NCI-H2227 (cell line): Measurements from ENCODE around the gene WDR64.
"Not testable (repeated sequence)": the region's sequence is repeated elsewhere in the genome, so short reads cannot be mapped to it uniquely, and the experiment has no call there.

Experiments used
- DNase-seq: peaks from one replicate; lab custom pipeline; 2025; ENCODE audit not compliant: unreplicated experiment; lab: John Stamatoyannopoulos, UW

The WDR64 gene

GRCh38 chr1:241654641-241655040 is 2.6 kb downstream of the WDR64 start:
- no peak for DNase-seq

- DNase-seq = no peak
Measured at GRCh38 chr1:241658081-241658793, 6.2 kb downstream of the WDR64 start.

GRCh38 chr1:241659016-241659415 is 6.9 kb downstream of the WDR64 start:
- DNase-seq = not testable (repeated sequence)

- no peak for DNase-seq
Measured at GRCh38 chr1:241660424-241660972, 8.4 kb downstream of the WDR64 start.

- DNase-seq = no peak
Measured at GRCh38 chr1:241666419-241666818, 14.3 kb downstream of the WDR64 start.

DNA sequence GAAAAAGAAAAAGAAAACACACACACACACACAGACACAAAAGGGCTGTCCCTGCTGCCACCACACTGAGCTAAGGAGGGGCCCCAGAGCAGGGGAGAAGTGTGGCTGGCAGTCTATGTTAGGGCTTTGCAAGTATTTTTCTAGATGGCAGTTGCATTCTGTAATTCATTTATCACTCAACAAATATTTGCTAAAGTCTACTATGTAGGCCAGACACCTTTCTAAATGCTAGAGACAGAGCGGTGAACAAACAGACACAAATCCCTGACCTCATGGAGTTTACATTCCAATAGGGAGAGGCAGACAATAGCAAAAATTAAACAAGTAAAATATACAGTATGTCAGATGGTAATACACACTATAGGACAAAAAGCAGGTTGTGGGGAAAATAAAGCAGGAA is 20.2 kb downstream of the WDR64 start:
- no peak for DNase-seq

GRCh38 chr1:241674805-241675384 is 22.8 kb downstream of the WDR64 start:
- DNase-seq = no peak

DNA sequence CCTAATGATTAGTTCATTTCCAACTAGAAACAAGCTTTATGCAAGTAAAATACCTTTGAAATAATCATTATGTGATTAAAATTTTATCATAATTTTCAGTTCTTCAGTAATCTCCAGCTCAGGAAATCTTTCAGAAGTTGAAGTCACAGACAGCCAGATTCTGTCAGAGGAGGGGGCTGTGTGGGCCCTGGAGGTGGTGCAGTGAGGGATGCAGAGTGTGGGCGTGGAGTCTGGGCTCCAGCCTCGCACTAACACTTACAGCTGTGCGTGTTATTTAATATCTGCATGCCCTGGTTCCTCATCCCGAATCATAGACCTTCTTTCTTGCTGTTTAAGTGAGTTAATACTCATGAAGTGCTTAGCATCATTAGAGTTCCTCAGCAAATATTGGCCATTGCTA is 23.9 kb downstream of the WDR64 start:
- DNase-seq = peak; percentile 3

DNA sequence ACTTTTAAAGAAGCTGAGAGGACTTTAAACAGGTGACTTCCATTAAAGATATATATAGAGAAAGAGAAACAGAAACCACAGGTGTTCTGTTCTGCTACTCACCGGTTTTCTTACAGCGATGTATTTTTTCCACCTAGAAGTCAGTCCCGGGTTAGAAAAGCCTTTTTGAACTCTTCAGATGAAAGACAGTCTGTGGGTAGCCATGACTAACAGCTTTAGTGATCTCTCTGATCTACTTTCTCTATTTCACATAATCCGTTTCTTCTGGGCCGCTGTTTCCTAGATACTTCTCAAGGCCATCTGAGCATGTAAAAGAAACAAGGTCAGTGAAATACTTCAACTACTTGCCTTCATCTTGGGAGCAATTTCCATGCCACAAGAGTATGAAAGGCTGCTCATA is 25.1 kb downstream of the WDR64 start:
- DNase-seq = no peak

- no peak for DNase-seq
Measured at GRCh38 chr1:241678536-241678935, 26.5 kb downstream of the WDR64 start.

DNA sequence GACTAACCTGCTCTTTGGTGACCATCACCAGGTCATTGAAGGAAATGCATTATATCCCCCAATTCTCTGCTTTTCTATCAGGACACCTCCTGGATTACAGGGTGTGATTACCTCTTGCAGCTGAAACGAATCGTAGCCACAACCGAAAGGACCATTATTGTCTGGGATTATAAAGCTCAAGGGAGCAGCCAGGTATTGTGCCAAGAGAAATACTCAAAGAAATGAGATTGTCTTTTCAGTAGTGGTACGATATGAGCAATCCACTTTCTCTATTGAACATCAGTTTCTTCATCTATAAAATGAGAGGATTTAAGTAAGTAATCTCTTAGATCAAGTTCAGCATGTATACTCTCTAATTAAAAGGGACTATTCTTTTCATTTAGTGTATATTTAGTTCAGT is 27.3 kb downstream of the WDR64 start:
- DNase-seq = no peak

DNA sequence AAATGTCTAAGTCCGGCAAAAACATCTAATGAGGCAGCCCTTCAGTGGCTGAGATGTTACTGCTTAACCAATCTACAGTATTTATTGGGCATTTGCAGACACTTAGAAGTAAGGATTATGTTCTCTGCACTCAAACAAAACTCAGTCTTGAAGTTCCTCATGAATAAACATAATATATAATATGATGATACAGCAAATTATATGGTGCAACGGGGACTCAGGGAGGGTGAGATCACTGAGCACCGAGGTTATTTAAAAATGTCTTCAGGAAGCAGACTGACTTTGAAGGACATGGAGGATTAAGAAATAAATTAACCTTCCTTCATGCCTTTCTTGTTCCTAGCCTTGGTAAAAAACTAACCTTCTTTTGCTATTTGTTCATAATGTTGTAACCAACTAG is 27.9 kb downstream of the WDR64 start:
- no peak for DNase-seq

- not testable (repeated sequence) for DNase-seq
Measured at GRCh38 chr1:241681861-241682448, 29.9 kb downstream of the WDR64 start.

GRCh38 chr1:241682921-241683320 is 30.8 kb downstream of the WDR64 start:
- no peak for DNase-seq

DNA sequence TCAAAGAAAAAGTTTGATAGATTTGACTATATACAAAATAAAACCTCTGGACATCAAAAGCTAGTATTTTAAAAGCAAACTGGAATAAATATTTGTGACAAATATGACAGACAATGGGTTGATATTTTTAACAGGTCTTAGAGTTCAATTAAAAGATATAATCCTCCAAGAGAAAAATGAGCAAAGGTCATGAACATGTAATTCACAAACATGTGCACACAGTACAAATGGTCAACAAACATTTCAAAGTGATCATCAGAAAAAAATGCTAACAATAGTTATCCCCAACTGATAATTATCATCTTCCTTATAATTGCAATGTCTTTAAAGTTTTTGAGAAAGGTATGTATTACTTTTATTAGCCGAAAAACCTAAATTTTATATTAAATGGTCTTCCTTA is 32.0 kb downstream of the WDR64 start:
- DNase-seq = no peak

- DNase-seq = no peak
Measured at GRCh38 chr1:241688940-241689368, 36.9 kb downstream of the WDR64 start.

GRCh38 chr1:241695246-241696171 is 43.4 kb downstream of the WDR64 start:
- DNase-seq = no peak

- no peak for DNase-seq
Measured at GRCh38 chr1:241696172-241696814, 44.2 kb downstream of the WDR64 start.

- no peak for DNase-seq
Measured at GRCh38 chr1:241696815-241697639, 44.9 kb downstream of the WDR64 start.

- no peak for DNase-seq
Measured at GRCh38 chr1:241697640-241698018, 45.5 kb downstream of the WDR64 start.
